WI38 (cell line): ENCODE results near the gene CFAP100.

Source experiments
- H3K4me3 ChIP-seq: 2 replicates; pipeline ENCODE4 v1.5.1; 2011; ENCODE audit warnings: low read depth, mild to moderate bottlenecking, control low read depth, low read length
- CTCF ChIP-seq: IDR thresholded peaks from 2 replicates; pipeline ENCODE4 v1.5.1; 2012; ENCODE audit warnings: low read depth, mild to moderate bottlenecking, control low read depth, low read length

CFAP100 gene

GRCh38 chr3:126358038-126358815 lies 36.5 kb upstream of the CFAP100 start:
- no peak overlapping the region; the same call in 1 of the 2 replicates for H3K4me3 ChIP-seq
- TF ChIP-seq CTCF, result no peak

- TF ChIP-seq CTCF, result no peak
- no peak overlapping the region for H3K4me3 ChIP-seq
Observed at GRCh38 chr3:126358816-126359181, 35.9 kb upstream of the CFAP100 start.

GRCh38 chr3:126360046-126360713 lies 34.5 kb upstream of the CFAP100 start:
- H3K4me3 ChIP-seq, result no peak overlapping the region
- no peak for TF ChIP-seq CTCF

GRCh38 chr3:126360714-126361060 lies 34.0 kb upstream of the CFAP100 start:
- no peak overlapping the region for H3K4me3 ChIP-seq
- TF ChIP-seq CTCF, result no peak

GRCh38 chr3:126361211-126361610 lies 33.5 kb upstream of the CFAP100 start:
- H3K4me3 ChIP-seq, result no peak overlapping the region
- no peak for TF ChIP-seq CTCF

- no peak for TF ChIP-seq CTCF
- H3K4me3 ChIP-seq, result no peak overlapping the region
Observed at GRCh38 chr3:126364130-126364695, 30.5 kb upstream of the CFAP100 start.

- TF ChIP-seq CTCF, result no peak
- H3K4me3 ChIP-seq, result no peak overlapping the region
Observed at GRCh38 chr3:126364731-126365301, 29.9 kb upstream of the CFAP100 start.
